Renal cortical epithelial cell (primary cell): ENCODE results near the gene RHBDF1. TPM values are rescaled to one million over a fixed set of nuclear protein-coding genes. Genes with fewer than 3 reads are reported as not detected.
"Not testable (repeated sequence)": the region's sequence is repeated elsewhere in the genome, so short reads cannot be mapped to it uniquely, and the experiment has no call there.

Experiments
- DNase-seq: peaks from one replicate; pipeline ENCODE4 v3.0.0-alpha.2; 2011; ENCODE audit warnings: low read depth
- total RNA-seq: library from RNA; depleted of rRNA; stranded (reverse); fragments of >200 nt; gene quantifications from 2 replicates; pipeline ENCODE4 v1.2.3, GENCODE V29; 2014

Gene RHBDF1
- total RNA-seq, 1 donor from 2014 or later, result 37.3 TPM

GRCh38 chr16:37511-37910 lies 34.9 kb downstream of the RHBDF1 start:
- no peak for DNase-seq

- no peak for DNase-seq
Measured at GRCh38 chr16:36336-36984, 36.0 kb downstream of the RHBDF1 start.

DNA sequence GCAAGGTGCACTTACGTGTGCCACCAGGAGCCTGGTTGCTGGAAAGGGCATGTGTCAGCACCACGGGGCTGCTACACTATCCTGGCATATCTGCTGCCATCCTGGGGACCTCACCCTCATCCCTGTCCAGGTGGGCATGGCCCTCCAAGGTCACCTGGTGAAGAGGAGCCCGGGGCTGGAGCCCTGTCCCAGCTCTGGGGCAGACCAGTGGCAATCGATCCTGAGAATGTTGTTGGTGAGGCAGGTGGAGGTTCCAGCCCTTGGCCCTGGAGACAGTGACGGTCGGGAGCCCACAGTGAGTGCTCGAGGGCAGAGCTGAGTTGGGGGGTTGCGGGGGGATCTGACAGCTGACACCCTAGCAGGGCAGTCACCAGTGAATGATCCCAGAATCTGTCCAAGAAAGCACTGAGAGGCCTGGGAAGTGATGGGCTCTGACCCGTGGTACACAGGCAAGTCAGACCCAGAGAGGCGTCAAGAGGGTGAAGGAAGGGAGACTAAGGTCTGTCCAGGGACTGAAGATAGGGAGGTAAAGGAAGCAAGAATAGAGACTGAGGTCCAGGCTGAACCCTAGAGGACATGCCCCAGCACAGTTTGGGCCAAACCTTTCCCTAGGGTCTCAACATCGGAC lies 36.6 kb downstream of the RHBDF1 start:
- DNase-seq, result no peak

- DNase-seq, result no peak
Measured at GRCh38 chr16:35011-35677, 37.3 kb downstream of the RHBDF1 start.

- no peak for DNase-seq
Measured at GRCh38 chr16:34648-34987, 37.8 kb downstream of the RHBDF1 start.

- no peak for DNase-seq
Measured at GRCh38 chr16:33877-34647, 38.4 kb downstream of the RHBDF1 start.

GRCh38 chr16:33154-33876 lies 39.1 kb downstream of the RHBDF1 start:
- DNase-seq, result not testable (repeated sequence)

DNA sequence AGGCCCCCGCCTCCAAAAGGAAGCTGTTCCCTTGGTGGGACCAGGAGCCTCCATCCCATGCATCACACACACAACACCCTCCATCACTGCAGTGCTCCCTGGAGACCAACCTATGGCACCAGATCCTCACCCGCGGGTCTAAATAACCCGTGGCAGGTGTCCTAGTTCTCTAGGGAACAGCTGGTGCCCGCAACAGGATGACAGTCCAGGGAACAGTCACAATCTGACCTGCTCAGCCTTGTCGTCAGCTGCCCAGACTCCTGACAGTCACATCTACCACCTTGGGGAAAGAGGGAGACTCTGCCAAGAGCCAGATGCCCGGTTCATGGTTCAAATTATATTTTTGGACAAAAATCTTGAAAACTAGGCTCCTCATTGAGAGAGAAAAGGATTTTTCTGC lies 41.8 kb downstream of the RHBDF1 start:
- DNase-seq, result not testable (repeated sequence)

DNA sequence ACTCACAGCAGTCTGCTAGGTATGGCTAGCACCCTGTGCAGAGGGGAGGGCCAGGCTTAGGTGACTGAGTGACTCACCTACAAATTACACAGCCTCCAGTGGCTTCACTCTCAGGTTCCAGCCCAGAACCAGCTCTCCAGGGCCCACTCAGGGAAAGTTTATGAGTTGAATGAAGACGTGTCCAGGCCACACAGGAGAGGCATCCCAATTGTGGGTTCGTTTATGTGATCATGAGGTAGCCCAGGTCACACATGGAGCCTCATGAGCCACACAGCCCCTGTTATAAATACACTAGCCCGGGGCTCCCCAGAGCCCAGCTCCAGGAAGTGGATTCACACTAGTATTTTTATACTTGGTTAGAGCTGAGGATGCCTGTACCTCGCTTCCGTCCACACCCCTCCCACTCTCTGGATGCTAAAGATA lies 46.5 kb downstream of the RHBDF1 start:
- DNase-seq, result not testable (repeated sequence)

- DNase-seq, result not testable (repeated sequence)
Measured at GRCh38 chr16:24151-24550, 48.3 kb downstream of the RHBDF1 start.

DNA sequence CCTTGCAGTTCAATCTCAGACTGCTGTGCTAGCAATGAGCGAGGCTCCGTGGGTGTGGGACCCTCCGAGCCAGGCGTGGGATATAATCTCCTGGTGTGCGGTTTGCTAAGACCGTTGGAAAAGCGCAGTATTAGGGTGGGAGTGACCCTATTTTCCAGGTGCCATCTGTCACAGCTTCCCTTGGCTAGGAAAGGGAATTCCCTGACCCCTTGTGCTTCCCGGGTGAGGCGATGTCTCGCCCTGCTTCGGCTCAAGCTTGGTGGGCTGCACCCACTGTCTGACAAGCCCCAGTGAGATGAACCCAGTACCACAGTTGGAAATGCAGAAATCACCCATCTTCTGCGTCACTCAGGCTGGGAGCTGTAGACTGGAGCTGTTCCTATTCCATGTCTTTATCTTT lies 51.5 kb downstream of the RHBDF1 start:
- not testable (repeated sequence) for DNase-seq

- DNase-seq, result not testable (repeated sequence)
Measured at GRCh38 chr16:17062-17765, 55.2 kb downstream of the RHBDF1 start.

- not testable (repeated sequence) for DNase-seq
Measured at GRCh38 chr16:10772-11171, 61.7 kb downstream of the RHBDF1 start.

DNA sequence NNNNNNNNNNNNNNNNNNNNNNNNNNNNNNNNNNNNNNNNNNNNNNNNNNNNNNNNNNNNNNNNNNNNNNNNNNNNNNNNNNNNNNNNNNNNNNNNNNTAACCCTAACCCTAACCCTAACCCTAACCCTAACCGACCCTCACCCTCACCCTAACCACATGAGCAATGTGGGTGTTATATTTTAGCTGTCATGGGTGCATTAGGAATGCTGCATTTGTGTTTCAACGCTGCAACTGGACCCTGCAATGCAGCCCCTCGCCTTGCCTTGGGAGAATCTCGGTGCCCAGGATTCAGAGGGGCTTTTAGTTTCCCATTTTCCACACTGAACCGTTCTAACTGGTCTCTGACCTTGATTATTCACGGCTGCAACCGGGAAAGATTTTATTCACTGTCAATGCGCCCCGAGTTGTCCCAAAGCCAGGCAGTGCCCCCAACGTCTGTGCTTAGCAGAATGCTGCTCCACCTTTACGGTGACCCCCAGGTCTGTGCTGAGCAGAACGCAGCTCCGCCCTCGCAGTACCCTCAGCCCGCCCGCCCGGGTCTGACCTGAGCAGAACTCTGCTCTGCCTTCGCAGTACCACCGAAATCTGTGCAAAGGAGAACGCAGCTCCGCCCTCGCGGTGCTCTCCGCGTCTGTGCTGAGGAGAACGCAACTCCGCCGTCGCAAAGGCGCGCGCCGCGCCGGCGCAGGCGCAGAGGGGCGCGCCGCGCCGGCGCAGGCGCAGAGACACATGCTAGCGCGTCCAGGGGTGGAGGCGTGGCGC lies 62.3 kb downstream of the RHBDF1 start:
- DNase-seq, result no peak

Other genes starting within 250 kb of the RHBDF1 start
- gene POLR3K, start 19.0 kb downstream of the RHBDF1 start, total RNA-seq, result 4.1 and 4.5 TPM in 2 replicates
- 19.1 and 21.7 TPM in 2 replicates for gene SNRNP25, start 18.8 kb downstream of the RHBDF1 start, total RNA-seq
- gene MPG, start 5.6 kb upstream of the RHBDF1 start, total RNA-seq, result 49.3 and 233 TPM in 2 replicates
- gene NPRL3, start 66.0 kb upstream of the RHBDF1 start, total RNA-seq, result 3.6 and 26.0 TPM in 2 replicates
- gene HBZ, start 80.0 kb upstream of the RHBDF1 start, total RNA-seq, result not detected in 2 replicates
- not detected in 2 replicates for gene HBM, start 93.3 kb upstream of the RHBDF1 start, total RNA-seq
- gene HBA2, start 100.2 kb upstream of the RHBDF1 start, total RNA-seq, result not detected in 2 replicates
- gene HBA1, start 104.0 kb upstream of the RHBDF1 start, total RNA-seq, result not detected in 2 replicates
- gene HBQ1, start 107.8 kb upstream of the RHBDF1 start, total RNA-seq, result 2.4 TPM in 1 of 2 replicates, not detected in the other
- gene LUC7L, start 156.8 kb upstream of the RHBDF1 start, total RNA-seq, result 21.2 and 44.9 TPM in 2 replicates
- gene FAM234A, start 162.2 kb upstream of the RHBDF1 start, total RNA-seq, result 76.4 and 204 TPM in 2 replicates
- 0.40 TPM in 1 of 2 replicates, not detected in the other for gene RGS11, start 203.3 kb upstream of the RHBDF1 start, total RNA-seq
- not detected in 2 replicates for gene ARHGDIG, start 208.0 kb upstream of the RHBDF1 start, total RNA-seq
- not detected in 2 replicates for gene PDIA2, start 210.5 kb upstream of the RHBDF1 start, total RNA-seq